Breast epithelium (tissue), 3 donors: ENCODE measurements around the gene ZMIZ2.

Experiments
- POLR2A ChIP-seq: fragments of 450-650 bp; IDR thresholded peaks from one replicate; pipeline ENCODE4 v1.6.1; 2016; ENCODE audit warnings: antibody characterized with exemption, mild to moderate bottlenecking, moderate library complexity
- POLR2AphosphoS5 ChIP-seq, 3 donors: sonication (generic); formaldehyde crosslinking; IDR thresholded peaks; one replicate each; pipeline ENCODE4 v1.6.1; 2017; ENCODE audit warnings: antibody characterized with exemption in 3 of 3
- TF ChIP-seq, protein P1 (sequence below), 3 donors: fragments of 450-650 bp; IDR thresholded peaks; one replicate each; pipeline ENCODE4 v1.5.1; 2016 to 2017; ENCODE audit warnings: antibody characterized with exemption in 3 of 3, mild to moderate bottlenecking in 3 of 3, moderate library complexity in 3 of 3

DNA sequence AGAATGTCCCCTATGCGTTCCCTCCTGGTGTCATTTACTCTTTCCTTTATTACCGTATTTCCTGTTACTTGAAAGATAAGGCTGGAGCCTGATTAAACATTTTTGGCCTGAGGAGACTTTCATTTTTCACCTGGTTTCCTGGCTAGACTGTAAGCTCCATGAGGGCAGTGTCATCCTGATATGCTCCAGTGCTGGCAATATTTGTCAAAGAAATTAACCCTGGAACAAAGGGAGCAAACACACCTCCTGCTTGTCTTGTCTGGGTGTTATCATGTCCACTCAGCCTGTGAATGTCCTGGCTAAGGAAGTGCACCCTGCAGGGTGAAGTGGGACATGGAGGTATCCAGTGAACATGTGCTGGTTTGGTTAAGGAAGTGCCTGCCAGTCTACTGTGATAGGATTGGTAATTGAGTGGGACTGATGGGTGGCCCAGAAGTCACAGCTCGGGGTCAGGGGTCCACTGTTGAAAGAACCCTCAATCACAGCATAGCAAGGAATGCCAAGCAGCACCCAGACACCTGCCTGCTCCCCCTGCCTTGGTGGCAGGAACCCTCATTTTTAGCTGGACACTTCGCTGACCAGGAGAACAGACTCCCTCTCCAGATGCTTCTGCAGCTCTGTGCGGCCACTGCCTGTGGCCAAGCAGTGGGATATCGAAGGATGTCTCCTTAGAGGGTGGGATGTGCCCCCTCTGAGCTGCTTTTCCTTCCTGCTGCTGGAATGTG is 26.9 kb downstream of the ZMIZ2 start:
- no peak for TF ChIP-seq POLR2AphosphoS5 (IDR thresholded peaks at IDR 0.05)
- TF ChIP-seq POLR2A = no peak
- TF ChIP-seq, protein P1, sequence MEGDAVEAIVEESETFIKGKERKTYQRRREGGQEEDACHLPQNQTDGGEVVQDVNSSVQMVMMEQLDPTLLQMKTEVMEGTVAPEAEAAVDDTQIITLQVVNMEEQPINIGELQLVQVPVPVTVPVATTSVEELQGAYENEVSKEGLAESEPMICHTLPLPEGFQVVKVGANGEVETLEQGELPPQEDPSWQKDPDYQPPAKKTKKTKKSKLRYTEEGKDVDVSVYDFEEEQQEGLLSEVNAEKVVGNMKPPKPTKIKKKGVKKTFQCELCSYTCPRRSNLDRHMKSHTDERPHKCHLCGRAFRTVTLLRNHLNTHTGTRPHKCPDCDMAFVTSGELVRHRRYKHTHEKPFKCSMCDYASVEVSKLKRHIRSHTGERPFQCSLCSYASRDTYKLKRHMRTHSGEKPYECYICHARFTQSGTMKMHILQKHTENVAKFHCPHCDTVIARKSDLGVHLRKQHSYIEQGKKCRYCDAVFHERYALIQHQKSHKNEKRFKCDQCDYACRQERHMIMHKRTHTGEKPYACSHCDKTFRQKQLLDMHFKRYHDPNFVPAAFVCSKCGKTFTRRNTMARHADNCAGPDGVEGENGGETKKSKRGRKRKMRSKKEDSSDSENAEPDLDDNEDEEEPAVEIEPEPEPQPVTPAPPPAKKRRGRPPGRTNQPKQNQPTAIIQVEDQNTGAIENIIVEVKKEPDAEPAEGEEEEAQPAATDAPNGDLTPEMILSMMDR (IDR thresholded peaks at IDR 0.05) = no peak
